CD4-positive, alpha-beta T cell treated with Interleukin-15 for 1 hour (primary cell): ENCODE measurements around the gene SMIM20.

Experiments used
- DNase-seq: peaks from one replicate; pipeline ENCODE4 v3.0.0-alpha.2; 2020

SMIM20 gene

DNA sequence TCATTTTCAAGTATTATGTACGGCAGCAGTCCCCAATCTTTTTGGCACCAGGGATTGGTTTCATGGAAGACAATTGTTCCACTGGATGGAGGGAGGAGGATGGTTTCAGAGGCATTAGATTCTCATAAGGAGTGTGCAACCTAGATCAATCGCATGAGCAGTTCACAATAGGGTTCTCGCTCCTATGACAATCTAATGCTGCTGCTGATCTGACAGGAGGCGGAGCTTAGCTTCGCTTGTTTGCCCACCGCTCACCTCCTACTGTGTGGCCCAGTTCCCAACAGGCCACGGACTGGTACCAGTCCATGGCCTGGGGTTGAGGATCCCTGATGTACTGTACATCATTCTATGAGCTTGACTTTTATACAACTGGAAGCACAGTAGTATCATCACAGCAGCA is 48.4 kb downstream of the SMIM20 start:
- no peak for DNase-seq

DNA sequence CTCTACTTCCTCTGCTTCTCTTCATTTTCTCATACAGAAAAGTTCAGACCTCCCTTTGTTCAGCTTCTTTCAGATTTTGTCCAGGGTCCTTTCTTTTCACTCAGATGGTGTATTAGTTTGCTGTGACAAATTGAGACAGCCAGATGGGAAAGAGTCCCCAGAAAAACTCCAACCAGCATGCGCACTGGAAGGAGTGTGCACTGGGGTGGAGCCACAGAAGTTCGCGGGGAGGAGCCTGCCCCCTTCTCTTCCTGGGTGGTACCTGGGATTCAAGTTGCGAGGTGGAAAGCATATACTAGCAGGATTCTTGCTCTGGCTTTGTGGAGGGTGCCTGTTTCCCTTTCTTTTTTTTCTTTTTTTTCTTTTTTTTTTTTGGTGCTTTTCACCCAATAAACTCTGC is 51.6 kb downstream of the SMIM20 start:
- no peak for DNase-seq

DNA sequence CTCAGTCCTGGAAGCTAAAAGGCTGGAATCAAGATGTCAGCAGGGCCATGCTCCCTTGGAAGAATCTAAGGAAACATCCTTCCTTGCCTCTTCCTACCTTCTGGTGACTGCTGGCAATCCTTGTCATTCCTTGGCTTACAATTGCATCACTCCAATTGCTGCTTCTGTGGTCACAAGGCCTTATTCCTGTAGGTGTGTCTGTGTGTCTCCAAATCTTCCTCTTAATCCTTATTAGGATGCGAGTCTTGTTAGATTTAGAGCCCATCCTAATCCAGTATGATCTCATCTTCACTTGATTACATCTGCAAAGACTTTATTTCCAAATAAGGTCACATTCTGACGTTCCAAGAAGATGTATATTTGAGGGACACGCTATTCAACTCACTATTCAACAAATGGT is 52.2 kb downstream of the SMIM20 start:
- DNase-seq = no peak

DNA sequence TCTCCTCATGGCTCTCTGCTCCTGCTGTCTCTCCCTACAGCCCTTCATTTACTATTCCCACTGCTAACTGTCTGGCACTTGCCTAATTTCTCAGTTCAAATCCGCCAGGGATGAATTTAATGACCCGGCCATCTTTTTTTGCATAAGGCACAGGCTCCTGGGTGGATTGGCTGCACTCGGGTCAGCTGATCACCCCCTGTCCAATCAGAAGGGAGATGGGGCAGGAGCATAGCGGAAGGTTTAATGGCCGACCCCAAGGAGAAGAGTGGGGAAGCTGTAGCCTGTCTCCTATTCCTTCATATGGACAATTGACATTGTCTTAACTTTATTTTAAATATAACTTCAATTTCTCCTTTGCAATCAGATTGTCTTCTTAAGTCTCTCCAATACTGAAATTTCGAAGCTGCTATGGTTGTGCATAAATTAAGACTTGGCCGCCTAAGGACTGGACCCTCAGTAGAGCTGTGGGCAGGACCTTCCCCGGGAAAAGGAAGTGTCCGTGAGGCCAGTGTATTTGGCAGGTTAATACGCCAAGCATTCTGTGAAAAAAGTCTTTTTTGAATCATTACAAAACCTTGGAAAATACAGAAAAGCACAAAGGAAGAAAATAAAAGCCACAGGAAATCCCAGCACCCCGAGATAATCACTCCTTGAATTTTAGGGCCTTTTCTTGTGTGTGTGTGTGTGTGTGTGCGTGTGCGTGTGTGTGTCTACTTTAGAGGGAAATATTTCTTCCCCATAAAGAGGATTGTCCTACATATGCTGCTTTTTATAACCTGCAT is 55.5 kb downstream of the SMIM20 start:
- no peak for DNase-seq

DNA sequence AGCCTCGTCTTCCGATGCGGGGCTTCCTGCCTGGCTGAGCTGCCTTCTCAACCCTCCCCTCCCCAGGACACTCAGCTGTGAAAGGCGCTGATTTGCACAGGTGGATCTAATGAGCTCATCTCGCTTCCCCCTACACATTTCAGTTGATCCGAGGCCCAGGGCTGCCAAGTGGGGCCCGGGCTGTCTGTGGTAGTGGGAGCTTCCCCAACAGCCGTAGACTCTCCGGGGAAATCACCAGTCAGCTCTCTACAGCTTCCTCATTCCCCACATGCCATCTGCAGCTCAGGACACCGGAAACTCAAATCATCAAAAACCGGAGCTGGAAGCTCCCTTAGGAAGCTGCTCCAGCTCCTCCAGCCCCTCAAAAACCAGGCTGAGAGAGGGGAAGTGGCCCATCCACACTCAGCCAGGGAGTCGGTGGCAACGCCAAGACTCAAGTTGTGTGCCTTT is 56.2 kb downstream of the SMIM20 start:
- peak; percentile 31 for DNase-seq

DNA sequence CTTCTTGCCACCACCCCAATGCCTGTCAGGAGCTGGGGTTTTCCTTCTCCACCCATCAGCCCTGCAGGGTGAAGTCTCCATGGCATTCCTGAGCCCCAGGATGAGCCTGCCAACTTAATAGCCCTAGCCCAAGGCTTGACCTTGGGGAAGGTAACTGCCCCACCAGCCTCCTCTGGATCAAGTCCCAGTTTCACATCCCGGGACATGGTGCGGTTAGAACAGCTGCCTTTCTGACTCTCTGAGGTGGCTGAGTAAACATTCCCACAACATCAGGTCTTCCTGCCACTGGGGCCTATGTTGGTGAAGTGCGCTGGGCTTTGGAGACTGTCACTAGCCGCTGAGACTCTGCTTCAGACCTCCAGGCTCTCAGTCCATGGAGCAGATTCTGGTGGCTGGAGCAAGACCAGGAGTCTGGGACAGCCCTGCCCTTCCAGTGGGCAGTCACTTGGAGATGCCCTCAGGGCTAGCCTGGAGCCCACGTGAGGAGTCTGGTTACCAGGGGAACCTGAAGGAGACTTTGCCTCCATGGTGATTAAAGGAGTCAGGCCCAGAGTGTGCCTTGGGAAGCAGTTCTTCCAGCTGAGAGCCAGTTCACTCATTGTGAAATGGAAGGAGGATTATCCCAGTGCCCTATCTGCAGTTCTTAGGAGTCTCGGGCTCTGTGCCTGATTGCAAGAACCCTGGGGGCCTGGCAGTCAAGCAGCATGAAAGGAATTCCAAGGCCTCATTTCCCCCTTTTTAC is 56.8 kb downstream of the SMIM20 start:
- DNase-seq = no peak

DNA sequence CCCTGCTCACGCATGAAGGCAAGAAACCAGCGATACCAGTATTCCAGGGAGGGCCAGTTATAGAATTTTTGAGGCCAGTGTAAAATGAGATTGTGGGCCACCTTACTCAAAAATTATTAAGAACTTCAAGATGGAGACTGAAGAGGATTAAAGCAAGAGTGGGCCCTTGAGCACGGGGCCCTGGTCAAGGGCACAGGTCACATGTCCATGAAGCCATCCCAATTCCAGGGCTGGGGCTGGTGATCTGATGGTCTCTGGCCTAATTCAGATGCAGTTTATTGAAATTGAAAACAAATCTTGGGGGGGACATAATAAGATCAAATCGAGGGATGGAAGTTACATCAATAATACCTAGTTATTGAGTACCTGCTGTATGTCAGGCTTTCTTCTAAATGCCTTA is 58.3 kb downstream of the SMIM20 start:
- no peak for DNase-seq

DNA sequence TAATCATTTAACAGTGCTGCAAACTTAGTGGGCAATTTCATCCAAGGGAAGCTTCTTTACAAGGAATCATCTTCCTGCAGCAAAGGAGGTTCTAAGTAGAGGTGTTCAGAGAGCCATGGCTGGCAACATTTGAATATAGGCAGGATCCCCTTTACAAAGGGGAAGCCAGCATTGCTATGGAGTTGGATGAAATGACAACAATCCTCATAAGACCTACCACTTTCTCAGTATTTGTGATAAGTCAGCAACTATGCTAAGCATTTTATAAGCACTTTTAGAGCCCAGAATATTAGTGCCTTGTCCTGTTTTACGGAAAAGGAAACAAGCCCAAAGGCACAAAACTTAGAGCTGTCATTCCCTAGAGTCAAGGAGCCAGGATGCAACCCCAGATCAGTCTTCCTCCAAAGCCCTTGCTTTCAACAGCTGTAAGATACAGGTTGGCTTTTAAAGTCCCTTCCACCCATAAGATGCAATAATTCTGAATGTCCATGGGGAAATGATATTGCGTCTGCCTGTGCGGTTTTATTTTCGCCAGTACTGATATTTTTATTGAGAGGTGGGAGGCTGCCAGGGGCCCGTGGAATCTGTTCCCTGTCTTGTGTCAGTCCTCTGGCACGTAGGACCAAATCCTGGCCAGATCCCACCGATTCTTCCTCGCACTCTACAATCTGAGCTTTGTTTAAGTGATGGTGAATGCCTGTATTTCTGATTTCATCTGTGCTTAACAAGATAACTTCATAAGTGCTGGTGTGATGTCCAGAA is 59.1 kb downstream of the SMIM20 start:
- DNase-seq = no peak

DNA sequence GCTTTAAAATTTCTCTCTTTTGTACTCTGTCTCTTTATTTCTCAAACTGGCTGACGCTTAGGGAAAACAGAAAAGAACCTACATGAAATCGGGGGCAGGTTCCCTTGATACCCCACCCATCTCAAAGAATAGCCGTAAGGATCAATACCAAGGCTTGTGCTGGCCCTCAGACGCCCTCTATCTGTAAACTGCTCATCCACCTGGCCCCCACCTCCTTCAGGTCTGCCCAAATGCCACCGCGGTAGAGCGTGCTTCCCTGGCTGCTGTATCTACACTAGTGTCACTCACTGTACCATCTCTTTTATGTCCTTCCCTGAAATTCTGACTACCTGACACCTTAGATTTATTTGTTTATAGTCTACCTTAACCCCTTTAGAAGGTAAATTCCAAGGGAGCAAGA is 62.8 kb downstream of the SMIM20 start:
- DNase-seq = no peak

DNA sequence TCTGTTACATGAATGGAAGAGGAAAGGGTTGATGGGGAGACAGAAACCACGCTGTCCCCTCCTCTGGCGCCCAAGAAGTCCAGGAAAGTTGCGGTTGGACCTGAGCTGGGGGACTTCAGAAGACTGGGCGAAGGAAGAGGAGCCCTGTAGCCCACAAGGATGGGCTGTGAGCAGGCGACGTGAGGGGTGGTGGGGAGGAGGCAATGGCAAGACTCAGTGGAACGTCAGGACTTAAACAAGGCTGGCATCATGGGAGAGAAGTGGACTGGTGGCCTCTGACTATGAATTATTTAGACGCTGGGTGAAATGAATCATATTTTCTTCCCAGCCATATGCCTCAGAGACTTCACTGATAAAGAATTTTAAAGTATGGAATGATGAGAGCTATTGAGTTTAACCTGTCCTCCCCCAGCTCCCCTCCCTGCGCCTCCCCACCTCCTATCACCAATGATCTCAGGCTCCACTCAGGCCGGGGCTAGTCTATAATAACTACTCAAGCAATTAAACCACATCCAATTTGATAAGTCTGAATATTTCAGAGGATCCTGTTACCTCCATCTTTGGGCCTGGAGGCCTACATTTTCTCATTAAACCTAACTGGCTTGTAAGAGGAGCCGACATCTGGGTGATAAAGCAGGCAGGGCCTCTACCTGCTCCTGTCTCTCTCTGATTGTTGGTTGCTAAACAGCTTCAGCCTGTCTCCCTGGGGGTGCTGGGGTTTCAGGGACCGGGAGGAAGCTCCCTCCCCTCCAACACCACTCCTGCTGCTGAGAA is 63.6 kb downstream of the SMIM20 start:
- DNase-seq = no peak

DNA sequence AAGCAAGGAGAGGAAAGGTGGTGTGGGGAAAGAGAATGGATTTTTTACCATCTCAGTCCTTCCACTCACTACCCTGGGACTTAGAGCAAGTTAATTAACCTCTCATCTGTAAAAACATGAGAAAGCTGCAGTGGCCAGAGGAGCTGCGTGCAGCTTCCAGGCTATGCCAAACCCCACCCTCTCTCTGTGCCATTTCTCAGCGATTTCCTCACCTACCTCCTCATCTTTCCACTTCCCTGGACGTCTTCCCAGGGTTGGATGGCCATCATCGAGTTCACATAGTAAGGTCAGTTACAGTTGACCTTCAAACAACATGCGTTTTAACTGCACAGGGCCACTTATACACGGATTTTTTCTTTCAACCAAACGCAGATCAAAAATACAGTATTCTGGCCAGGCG is 64.3 kb downstream of the SMIM20 start:
- DNase-seq = no peak
